ENCODE measurements around the gene ATXN1. TPM values are rescaled to one million over a fixed set of nuclear protein-coding genes. Genes with fewer than 3 reads are reported as not detected.

ATXN1 gene
- total RNA-seq, 2 donors from 2014 or later: 63.1 to 72.2 TPM

DNA sequence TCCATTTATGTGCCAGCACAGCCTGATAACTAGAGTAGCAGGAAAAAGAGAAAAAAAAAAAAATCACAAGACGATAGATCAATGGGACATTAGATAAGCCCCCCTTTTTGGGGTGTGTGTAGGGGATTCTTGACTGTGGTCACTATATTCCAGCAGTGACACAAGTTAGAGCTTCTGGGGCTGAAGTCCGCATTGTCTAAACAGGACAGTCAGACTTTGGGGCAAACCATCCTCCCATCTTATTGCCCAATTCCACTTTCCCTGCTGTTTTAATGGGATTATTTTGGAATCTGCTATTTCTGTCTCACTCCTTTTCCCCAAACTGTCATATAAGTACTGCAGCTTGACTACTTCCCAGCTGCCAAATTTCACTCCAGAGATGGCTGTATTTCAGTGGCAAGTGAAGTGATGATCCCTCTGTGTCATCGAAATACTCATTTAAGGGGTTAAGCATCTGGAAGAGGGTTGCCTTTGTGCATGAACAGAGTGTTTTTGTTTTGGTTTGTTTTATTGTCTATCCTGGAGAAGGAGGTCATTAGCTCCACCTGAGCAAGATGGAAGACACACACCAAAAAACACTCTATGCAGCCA, 182.5 kb downstream of the ATXN1 start:
- DNase-seq (ENCODE audit: low spot score): no peak
- intact Hi-C loops (cut with DNase I): no loop called here

- no peak for DNase-seq (ENCODE audit: low spot score)
- intact Hi-C loops (cut with DNase I): no loop called here
Measured at GRCh38 chr6:16576451-16577368, 184.6 kb downstream of the ATXN1 start.

DNA sequence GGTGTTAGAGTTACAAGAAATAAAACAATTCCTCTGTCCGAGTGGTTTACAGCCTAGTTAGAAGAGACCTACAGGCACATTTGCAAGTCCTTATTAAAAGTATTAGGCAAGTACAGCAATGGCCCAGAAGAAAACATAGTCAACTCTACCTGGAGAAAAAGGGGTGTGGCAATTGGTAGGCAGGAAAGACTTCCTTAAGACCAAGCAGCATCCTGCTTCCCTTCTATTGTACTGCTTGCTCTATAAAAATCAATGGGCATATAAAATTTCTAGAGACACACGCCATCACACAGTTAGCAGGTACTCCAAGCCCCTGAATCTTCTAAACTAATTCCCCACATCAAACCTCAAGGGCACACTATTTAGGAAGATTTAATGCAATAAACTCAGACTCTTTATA, 185.6 kb downstream of the ATXN1 start:
- intact Hi-C loops (cut with DNase I): no loop called here
- no peak for DNase-seq (ENCODE audit: low spot score)

DNA sequence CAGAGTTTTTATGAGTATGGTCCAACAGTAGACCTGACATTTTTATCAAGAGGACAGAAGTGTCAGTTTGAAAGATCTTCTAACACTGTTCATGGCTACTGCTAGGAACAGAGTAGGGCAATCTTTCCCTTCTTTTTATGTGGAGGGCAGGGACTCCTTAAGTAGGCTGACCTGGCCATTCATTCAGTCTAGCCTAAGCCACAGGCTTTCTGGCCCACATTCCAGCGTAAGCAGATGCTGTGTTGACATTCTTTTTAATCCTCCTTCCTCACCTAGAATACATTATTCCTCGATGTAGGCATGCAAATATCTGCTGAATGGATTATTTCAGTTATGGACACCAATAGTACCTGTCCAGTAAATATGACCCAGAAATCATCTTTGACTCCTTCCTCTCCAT, 188.3 kb downstream of the ATXN1 start:
- no peak for DNase-seq (ENCODE audit: low spot score)
- intact Hi-C loops (cut with DNase I): no loop called here

GRCh38 chr6:16572317-16572716, 188.9 kb downstream of the ATXN1 start:
- DNase-seq (ENCODE audit: low spot score): no peak
- intact Hi-C loops (cut with DNase I): no loop called here

DNA sequence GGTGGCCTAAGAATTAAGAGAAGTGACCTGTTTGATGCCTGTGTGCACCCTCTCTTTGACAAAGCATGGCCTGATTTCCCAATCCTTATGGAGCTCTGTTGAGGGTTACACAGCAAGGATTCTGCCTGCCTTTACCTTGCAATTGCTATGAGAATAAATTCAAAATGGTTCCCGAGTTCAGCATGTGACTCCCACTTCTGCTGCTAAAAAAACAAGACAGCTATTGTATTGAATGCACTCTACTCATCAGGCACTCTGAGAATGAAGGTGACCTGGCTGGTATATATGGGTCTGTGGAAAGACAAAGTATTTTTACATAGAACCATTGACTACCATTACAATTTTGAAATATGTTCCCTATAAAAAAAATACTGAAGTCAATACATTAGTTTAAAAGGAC, 190.3 kb downstream of the ATXN1 start:
- DNase-seq (ENCODE audit: low spot score): no peak
- intact Hi-C loops (cut with DNase I): no loop called here

DNA sequence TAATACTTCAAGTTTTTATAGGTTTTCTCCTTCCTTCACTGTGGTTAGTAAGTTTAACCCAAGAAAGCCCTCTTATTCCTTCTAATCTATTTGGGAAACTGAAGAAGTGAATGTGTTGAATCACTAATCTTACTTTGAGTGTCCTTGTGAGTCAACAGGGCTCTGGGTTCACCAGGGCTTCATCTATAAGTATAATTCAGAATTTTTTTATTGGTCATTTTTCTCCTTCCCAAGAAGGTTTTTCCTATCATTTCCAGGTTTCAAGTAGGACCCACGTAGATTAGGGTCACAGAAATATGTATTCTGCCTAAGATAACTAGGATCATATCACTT, 191.1 kb downstream of the ATXN1 start:
- no peak for DNase-seq (ENCODE audit: low spot score)
- intact Hi-C loops (cut with DNase I): no loop called here

- intact Hi-C loops (cut with DNase I): loop anchor here in 1 of 2 donors (10.0 kb wide), 1 partner anchor 197 kb away; the partner anchor contains the start of gene ATXN1
- no peak for DNase-seq (ENCODE audit: low spot score)
Measured at GRCh38 chr6:16568128-16568527, 193.1 kb downstream of the ATXN1 start.

DNA sequence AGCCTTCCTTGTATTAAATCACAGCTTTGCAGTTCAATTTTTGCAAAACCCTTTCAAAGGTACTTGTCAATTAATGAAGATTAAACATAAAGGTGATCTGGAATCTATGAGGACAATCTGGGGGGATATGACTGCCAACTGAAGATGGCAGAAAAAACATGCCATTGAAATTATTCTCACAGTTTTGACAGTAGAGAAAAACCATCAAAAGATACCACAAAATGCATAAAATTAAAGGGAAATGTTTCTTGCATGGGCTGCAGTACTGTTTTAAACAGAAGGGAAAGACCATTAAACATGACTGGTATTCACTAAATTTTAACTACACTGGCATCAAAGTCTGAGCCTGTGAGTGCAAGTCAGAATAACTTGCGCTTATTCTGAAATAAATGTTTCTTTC, 194.2 kb downstream of the ATXN1 start:
- DNase-seq (ENCODE audit: low spot score): no peak
- intact Hi-C loops (cut with DNase I): loop anchor here in 1 of 2 donors (10.0 kb wide), 1 partner anchor 198 kb away; the partner anchor contains the start of gene ATXN1

- intact Hi-C loops (cut with DNase I): loop anchor here in 1 of 2 donors (10.0 kb wide), 1 partner anchor 200 kb away; the partner anchor contains the start of gene ATXN1
- no peak for DNase-seq (ENCODE audit: low spot score)
Measured at GRCh38 chr6:16564436-16564835, 196.8 kb downstream of the ATXN1 start.

GRCh38 chr6:16563628-16564240, 197.5 kb downstream of the ATXN1 start:
- intact Hi-C loops (cut with DNase I): loop anchor here in 1 of 2 donors (10.0 kb wide), 1 partner anchor 201 kb away; the partner anchor contains the start of gene ATXN1
- DNase-seq (ENCODE audit: low spot score): no peak

GRCh38 chr6:16562498-16562897, 198.8 kb downstream of the ATXN1 start:
- intact Hi-C loops (cut with DNase I): loop anchor here in 1 of 2 donors (10.0 kb wide), 1 partner anchor 202 kb away; the partner anchor contains the start of gene ATXN1

DNA sequence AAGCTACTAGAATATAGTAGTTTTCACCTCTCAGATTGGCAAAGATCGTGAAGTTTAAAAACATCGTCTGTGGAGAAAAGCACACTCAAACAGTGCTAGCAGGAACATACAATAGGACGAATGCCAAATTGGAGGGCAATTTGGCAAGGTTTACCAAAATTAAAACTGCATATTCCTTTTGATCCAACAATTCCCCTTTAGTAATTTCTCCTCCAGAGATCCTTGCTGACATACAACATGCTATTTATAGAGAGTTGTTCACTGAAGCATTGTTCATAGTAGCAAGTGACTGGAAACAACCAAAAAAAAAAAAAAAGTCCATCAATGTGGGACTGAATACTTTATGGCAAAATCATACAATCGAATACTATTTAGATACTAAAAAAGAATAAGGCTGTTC, 202.2 kb downstream of the ATXN1 start:
- intact Hi-C loops (cut with DNase I): no loop called here
- no peak for DNase-seq (ENCODE audit: low spot score)

More at GRCh38 chr6:16562498-16562897, 198.8 kb downstream of the ATXN1 start:
- no peak for DNase-seq (ENCODE audit: low spot score)

DNA sequence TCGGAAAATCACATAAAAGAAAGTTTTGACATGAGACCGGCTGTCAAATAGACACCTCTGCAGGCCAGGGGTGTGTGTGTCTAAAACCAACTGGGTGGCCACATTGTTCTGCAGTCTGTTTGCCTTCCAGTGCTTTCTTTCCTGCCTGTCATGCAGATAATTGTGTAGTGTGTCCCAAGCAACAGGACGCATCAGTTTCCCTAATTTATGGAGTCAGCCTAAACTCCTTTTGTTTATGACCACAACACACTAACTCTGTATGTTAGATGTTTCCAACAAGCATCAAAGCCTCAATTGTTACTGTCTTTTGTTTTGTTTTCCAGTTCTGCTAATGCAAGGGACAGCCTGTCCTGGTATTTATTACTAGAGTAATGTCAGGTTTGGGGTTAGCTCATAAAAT, 205.7 kb downstream of the ATXN1 start:
- intact Hi-C loops (cut with DNase I): no loop called here
- no peak for DNase-seq (ENCODE audit: low spot score)

DNA sequence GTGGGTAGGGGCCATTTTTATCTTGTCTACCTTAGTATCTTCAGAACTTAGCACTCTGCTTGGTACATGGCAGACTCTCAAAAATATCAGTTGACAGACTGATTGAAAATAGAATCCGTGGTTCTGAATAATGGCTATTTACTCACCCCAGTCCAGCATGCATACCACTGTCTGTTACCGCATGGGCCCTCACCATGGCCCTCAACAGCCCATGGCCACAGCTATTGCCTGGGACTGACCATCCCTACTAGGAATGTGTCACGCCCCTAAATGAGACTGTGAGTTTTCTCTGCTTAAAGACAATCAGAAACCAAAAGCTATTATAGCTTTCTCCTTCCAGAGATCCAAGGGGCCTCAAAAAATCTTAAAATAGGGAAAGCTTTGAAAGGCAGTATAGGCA, 207.7 kb downstream of the ATXN1 start:
- intact Hi-C loops (cut with DNase I): no loop called here
- DNase-seq (ENCODE audit: low spot score): no peak

DNA sequence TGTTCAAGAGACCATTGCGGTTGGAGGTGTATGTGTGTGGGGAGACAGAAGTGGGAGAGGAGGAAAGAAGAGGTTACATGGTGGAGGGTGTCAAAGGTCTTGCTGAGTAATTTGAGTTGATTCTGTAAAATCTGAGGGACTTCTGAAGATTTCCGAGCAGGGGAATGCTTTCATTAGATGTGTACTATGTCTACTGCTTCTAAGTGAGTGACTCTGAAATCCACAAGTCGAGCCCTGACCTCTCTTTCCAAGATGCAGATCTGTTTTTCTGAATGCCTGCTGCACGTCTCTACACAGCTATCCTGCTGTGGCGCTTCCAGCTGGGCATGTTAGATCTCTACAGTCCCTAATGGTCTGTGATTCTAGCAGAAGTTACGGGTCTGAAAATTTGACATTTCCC, 209.8 kb downstream of the ATXN1 start:
- DNase-seq (ENCODE audit: low spot score): no peak
- intact Hi-C loops (cut with DNase I): no loop called here

DNA sequence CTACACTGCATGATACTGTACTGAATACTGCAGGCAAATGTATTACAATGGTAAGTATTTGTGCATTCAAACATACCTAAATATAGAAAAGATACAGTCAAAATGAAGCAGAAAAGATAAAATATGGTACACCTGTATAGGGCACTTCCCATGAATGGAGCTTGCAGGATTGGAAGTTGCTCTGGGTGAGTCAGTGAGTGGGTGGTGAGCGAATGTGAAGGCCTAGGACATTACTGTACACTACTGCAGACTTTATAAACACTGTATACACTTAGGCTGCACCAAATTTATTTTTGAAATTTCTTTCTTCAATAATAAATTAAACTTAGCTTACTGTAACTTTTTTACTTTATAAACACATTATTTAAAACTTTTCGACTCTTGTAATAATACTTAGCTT, 213.1 kb downstream of the ATXN1 start:
- no peak for DNase-seq (ENCODE audit: low spot score)
- intact Hi-C loops (cut with DNase I): no loop called here

- no peak for DNase-seq (ENCODE audit: low spot score)
- intact Hi-C loops (cut with DNase I): no loop called here
Measured at GRCh38 chr6:16547587-16547986, 213.7 kb downstream of the ATXN1 start.

DNA sequence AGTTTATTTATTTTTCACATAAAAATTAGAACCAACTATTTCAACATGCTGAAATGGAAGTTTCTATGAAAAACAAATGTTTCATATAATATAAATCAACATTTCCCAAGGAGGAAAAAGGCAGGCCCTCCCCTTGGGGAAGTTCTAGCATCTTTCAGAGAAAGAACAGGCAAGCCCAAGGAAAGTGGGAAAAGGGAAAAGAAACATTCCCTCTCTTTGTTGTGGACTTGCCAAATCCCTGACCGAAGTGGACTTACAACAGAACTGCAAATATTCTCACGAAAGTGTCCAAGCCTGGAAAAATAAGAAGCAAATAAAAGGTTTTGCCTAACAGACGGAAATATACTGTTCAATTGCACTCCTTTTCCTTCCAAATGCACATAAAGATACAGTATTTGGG, 214.4 kb downstream of the ATXN1 start:
- DNase-seq (ENCODE audit: low spot score): no peak
- intact Hi-C loops (cut with DNase I): no loop called here

- no peak for DNase-seq (ENCODE audit: low spot score)
- intact Hi-C loops (cut with DNase I): no loop called here
Measured at GRCh38 chr6:16545382-16545781, 215.9 kb downstream of the ATXN1 start.

Measured in posterior vena cava (tissue), 2 donors.